ENCODE data around the gene PRDM2. TPM values are rescaled to one million over a fixed set of nuclear protein-coding genes. Genes with fewer than 3 reads are reported as not detected.

The PRDM2 gene
- total RNA-seq, 3 donors from 2014 or later (not counting 1 experiment from before 2014, with no cell fraction given), result 168 to 193 (median 184) TPM

- DNase-seq, result peak in 1 of 2 donors; percentile 24
- Histone ChIP-seq H3K36me3 (ENCODE audit: control insufficient read depth, insufficient read depth, low read length) (no peaks in the 10 kb centered on the region), H3K27me3 (ENCODE audit: control insufficient read depth, insufficient read depth, low read length) (no peaks in the 10 kb centered on the region), H3K9me3 (ENCODE audit: control insufficient read depth, insufficient read depth, low read length) (peaks cover 3% of the 10 kb centered on the region), H3K27ac (ENCODE audit: low read length) (no peak overlapping the region), H3K4me1 (ENCODE audit: control insufficient read depth, insufficient read depth, low read length) (peaks cover 15% of the 10 kb centered on the region), H3K4me3 (ENCODE audit: low read length) (no peak overlapping the region)
- TF ChIP-seq CTCF (IDR thresholded peaks at IDR 0.05), result no peak
- Mint-ChIP-seq H3K36me3 (no peaks in the 10 kb centered on the region), H3K27me3 (ENCODE audit: low read depth in 2 of 2) (peaks cover 0 to 8% of the 10 kb centered on the region in 2 donors), H3K27ac (no peak overlapping the region), H3K4me3 (no peak overlapping the region), H3K4me1 (peaks cover 32 to 35% of the 10 kb centered on the region in 2 donors), H3K9me3 (peaks cover 0 to 2% of the 10 kb centered on the region in 2 donors)
- intact Hi-C loops (cut with micrococcal nuclease), result no loop called here
- no peak for ATAC-seq
- 100% methylated on average over 2 of the region's 2 CpGs for WGBS (ENCODE audit: insufficient coverage)
Measured at GRCh38 chr1:13697738-13698137, 2.2 kb upstream of the PRDM2 start.

GRCh38 chr1:13699510-13699909, 478 bp upstream of the PRDM2 start:
- Mint-ChIP-seq H3K4me3 (peak overlapping the region; percentile 65), H3K27me3 (ENCODE audit: low read depth in 2 of 2) (peaks cover 0 to 5% of the 10 kb centered on the region in 2 donors), H3K27ac (peak overlapping the region; percentile 62 to 96), H3K36me3 (no peaks in the 10 kb centered on the region), H3K9me3 (peaks cover 0 to 2% of the 10 kb centered on the region in 2 donors), H3K4me1 (peaks cover 31 to 34% of the 10 kb centered on the region in 2 donors)
- Histone ChIP-seq H3K9me3 (ENCODE audit: control insufficient read depth, insufficient read depth, low read length) (peaks cover 3% of the 10 kb centered on the region), H3K4me3 (ENCODE audit: low read length) (peak overlapping the region; percentile 71), H3K36me3 (ENCODE audit: control insufficient read depth, insufficient read depth, low read length) (no peaks in the 10 kb centered on the region), H3K27me3 (ENCODE audit: control insufficient read depth, insufficient read depth, low read length) (no peaks in the 10 kb centered on the region), H3K4me1 (ENCODE audit: control insufficient read depth, insufficient read depth, low read length) (peaks cover 18% of the 10 kb centered on the region), H3K27ac (ENCODE audit: low read length) (peak overlapping the region; percentile 97)
- intact Hi-C loops (cut with micrococcal nuclease), result no loop called here
- no peak for TF ChIP-seq CTCF (IDR thresholded peaks at IDR 0.05)
- no peak for ATAC-seq
- DNase-seq, result peak in 1 of 2 donors; percentile 45
- 63% methylated on average over 15 of the region's 16 CpGs for WGBS (ENCODE audit: insufficient coverage)

GRCh38 chr1:13700521-13701270, 708 bp downstream of the PRDM2 start:
- no peaks in the 10 kb centered on the region for H3K36me3 Mint-ChIP-seq
- peak overlapping the region; percentile 92 for H3K27ac ChIP-seq (ENCODE audit: low read length)
- no peak for TF ChIP-seq CTCF (IDR thresholded peaks at IDR 0.05)
- peaks cover 18% of the 10 kb centered on the region for H3K4me1 ChIP-seq (ENCODE audit: control insufficient read depth, insufficient read depth, low read length)
- H3K4me3 Mint-ChIP-seq, result peak overlapping the region; percentile 94
- peaks cover 0 to 2% of the 10 kb centered on the region in 2 donors for H3K9me3 Mint-ChIP-seq
- ATAC-seq (peak; percentile 41 to 54 (median 49)), DNase-seq (peak; percentile 26 to 75)
- H3K27ac Mint-ChIP-seq, result peak overlapping the region; percentile 85 to 96
- intact Hi-C loops (cut with micrococcal nuclease), result loop anchor here (5.0 kb wide), 1 partner anchor 52 kb away; no protein-coding TSS in a partner anchor
- H3K27me3 Mint-ChIP-seq (ENCODE audit: low read depth in 2 of 2), result no peaks in the 10 kb centered on the region
- H3K27me3 ChIP-seq (ENCODE audit: control insufficient read depth, insufficient read depth, low read length), result no peaks in the 10 kb centered on the region
- H3K9me3 ChIP-seq (ENCODE audit: control insufficient read depth, insufficient read depth, low read length), result peaks cover 3% of the 10 kb centered on the region
- H3K4me3 ChIP-seq (ENCODE audit: low read length), result peak overlapping the region; percentile 56
- H3K4me1 Mint-ChIP-seq, result peaks cover 31 to 34% of the 10 kb centered on the region in 2 donors
- WGBS (ENCODE audit: insufficient coverage), result 6% methylated on average over 44 of the region's 48 CpGs
- no peaks in the 10 kb centered on the region for H3K36me3 ChIP-seq (ENCODE audit: control insufficient read depth, insufficient read depth, low read length)
